Measurements from ENCODE around the gene AP3B1.

AP3B1 gene

GRCh38 chr5:78288246-78288645, 6.3 kb downstream of the AP3B1 start:
- no peak overlapping the region for H3K27ac ChIP-seq
- TF ChIP-seq ZFX (IDR thresholded peaks at IDR 0.05; ENCODE audit: borderline replicate concordance) (no peak), CTCF (IDR thresholded peaks at IDR 0.05) (no peak)

- H3K27ac ChIP-seq: no peak overlapping the region
- TF ChIP-seq CTCF (IDR thresholded peaks at IDR 0.05): no peak
- no peak for TF ChIP-seq ZFX (IDR thresholded peaks at IDR 0.05; ENCODE audit: borderline replicate concordance)
These were observed 6.7 kb downstream of the AP3B1 start for GRCh38 chr5:78287833-78288232.

- TF ChIP-seq ZFX (IDR thresholded peaks at IDR 0.05; ENCODE audit: borderline replicate concordance) (no peak), CTCF (IDR thresholded peaks at IDR 0.05) (no peak)
These were observed 7.3 kb downstream of the AP3B1 start for GRCh38 chr5:78287169-78287568.

GRCh38 chr5:78286290-78286689, 8.2 kb downstream of the AP3B1 start:
- no peak for TF ChIP-seq CTCF (IDR thresholded peaks at IDR 0.05)
- TF ChIP-seq ZFX (IDR thresholded peaks at IDR 0.05; ENCODE audit: borderline replicate concordance): no peak
- no peak overlapping the region for H3K27ac ChIP-seq

More at GRCh38 chr5:78287169-78287568, 7.3 kb downstream of the AP3B1 start:
- H3K27ac ChIP-seq: no peak overlapping the region

- TF ChIP-seq ZFX (IDR thresholded peaks at IDR 0.05; ENCODE audit: borderline replicate concordance) (no peak), CTCF (IDR thresholded peaks at IDR 0.05) (no peak)
- no peak overlapping the region for H3K27ac ChIP-seq
These were observed 10.7 kb downstream of the AP3B1 start for GRCh38 chr5:78283802-78284201.

GRCh38 chr5:78283105-78283504, 11.4 kb downstream of the AP3B1 start:
- no peak overlapping the region for H3K27ac ChIP-seq
- TF ChIP-seq ZFX (IDR thresholded peaks at IDR 0.05; ENCODE audit: borderline replicate concordance): no peak
- TF ChIP-seq CTCF (IDR thresholded peaks at IDR 0.05): no peak

GRCh38 chr5:78280261-78280660, 14.2 kb downstream of the AP3B1 start:
- no peak overlapping the region for H3K27ac ChIP-seq
- TF ChIP-seq ZFX (IDR thresholded peaks at IDR 0.05; ENCODE audit: borderline replicate concordance): no peak

GRCh38 chr5:78279194-78279593, 15.3 kb downstream of the AP3B1 start:
- TF ChIP-seq CTCF (IDR thresholded peaks at IDR 0.05) (no peak), ZFX (IDR thresholded peaks at IDR 0.05; ENCODE audit: borderline replicate concordance) (no peak)

More at GRCh38 chr5:78279194-78279593, 15.3 kb downstream of the AP3B1 start:
- H3K27ac ChIP-seq: no peak overlapping the region

Data from 22Rv1 (cell line).